Hindlimb muscle (tissue), 1 donor: ENCODE measurements around the gene QSOX1. TPM values are rescaled to one million over a fixed set of nuclear protein-coding genes. Genes with fewer than 3 reads are reported as not detected.
"Not testable (repeated sequence)": the region's sequence is repeated elsewhere in the genome, so short reads cannot be mapped to it uniquely, and the experiment has no call there.

ENCODE experiments used
- DNase-seq: peaks from one replicate; pipeline ENCODE4 v3.0.0-alpha.2; 2013
- polyA plus RNA-seq: library from polyadenylated mRNA; unstranded; fragments of 120-200 nt; gene quantifications from one replicate; pipeline ENCODE4 v1.2.1, GENCODE V29; 2013; ENCODE audit not compliant: insufficient read length

The QSOX1 gene, protein sequence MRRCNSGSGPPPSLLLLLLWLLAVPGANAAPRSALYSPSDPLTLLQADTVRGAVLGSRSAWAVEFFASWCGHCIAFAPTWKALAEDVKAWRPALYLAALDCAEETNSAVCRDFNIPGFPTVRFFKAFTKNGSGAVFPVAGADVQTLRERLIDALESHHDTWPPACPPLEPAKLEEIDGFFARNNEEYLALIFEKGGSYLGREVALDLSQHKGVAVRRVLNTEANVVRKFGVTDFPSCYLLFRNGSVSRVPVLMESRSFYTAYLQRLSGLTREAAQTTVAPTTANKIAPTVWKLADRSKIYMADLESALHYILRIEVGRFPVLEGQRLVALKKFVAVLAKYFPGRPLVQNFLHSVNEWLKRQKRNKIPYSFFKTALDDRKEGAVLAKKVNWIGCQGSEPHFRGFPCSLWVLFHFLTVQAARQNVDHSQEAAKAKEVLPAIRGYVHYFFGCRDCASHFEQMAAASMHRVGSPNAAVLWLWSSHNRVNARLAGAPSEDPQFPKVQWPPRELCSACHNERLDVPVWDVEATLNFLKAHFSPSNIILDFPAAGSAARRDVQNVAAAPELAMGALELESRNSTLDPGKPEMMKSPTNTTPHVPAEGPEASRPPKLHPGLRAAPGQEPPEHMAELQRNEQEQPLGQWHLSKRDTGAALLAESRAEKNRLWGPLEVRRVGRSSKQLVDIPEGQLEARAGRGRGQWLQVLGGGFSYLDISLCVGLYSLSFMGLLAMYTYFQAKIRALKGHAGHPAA
- 26.5 TPM for polyA plus RNA-seq

DNA sequence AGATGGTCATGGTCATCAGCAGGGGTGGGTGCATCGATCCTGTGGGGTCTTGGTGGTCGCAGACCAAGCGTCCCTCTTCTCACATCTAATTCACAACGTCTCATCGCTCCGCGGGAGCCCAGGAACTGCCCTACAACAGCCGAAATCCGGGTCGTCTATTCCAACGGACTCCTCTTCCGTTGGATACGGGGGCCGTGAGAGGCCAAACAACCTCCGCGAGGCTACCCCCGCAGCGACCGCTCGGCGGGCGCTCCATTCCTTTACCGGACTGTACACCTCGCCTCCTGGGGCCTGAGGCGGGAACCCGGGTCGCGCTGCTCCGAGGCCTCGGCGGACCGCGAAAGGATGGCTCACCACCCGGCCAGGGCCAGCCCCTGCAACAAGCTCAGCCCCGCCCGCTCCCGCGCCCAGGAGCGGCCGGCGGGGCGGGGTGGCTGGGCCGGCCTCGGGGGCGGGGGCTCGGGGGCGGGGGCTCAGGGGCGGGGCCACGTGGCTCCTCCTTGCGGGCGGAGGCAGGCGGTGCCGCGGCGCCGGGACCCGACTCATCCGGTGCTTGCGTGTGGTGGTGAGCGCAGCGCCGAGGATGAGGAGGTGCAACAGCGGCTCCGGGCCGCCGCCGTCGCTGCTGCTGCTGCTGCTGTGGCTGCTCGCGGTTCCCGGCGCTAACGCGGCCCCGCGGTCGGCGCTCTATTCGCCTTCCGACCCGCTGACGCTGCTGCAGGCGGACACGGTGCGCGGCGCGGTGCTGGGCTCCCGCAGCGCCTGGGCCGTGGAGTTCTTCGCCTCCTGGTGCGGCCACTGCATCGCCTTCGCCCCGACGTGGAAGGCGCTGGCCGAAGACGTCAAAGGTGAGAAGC is at the start of gene QSOX1:
Gene QSOX1 (plus strand): TSS at position 545 of the 857 bp plus-strand sequence. CDS start 39 bp downstream, at position 584.
- peak; percentile 89 for DNase-seq

DNA sequence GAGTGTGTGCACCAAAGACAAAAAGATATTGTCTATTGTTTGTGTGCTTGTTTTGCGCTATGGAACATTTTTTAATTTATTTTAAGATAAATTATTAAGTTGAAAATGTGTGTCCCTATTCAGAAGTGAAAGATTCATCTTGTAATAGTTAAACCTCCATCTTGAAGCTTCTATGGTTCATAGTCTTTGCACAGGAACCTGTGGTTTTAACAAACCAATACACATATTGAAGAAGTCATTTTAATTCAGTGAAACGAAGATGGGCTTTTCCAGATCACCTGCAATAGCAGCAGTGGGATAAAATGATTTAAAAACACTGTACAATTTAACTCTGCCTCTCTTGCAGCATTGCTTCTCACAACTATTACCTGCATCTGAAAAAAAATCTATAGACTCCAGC is 42.6 kb upstream of the QSOX1 start:
- DNase-seq = no peak

DNA sequence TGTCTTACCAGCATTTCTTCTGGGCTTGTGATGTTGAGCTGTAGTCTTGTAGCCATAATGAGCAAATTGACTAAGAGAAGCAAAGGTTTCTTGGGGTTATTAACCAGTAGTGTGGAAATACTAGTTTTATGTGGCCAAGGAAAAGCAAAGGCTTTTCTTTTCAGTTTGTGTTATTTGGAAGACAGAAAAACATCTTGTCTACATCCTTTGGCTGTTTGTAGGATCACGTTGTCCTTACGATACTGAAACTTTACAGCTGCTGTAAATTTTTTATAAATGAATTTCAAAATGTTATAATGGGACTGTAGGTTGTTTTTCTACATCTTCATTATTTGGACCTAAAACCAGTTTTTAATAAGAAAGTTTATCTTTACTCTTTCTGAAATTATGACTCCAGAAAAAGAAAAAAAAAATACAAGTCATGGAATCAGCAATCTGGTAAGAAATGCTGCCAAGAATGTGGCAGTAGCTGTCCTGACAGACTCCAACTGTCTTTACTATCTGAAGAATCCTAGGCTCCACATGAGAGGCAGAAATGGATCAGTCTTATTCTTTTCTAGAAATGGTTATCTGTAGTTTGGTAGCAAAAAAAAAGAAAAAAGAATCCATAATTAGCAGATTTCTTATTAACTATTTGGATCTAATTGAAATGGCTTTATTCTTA is 41.6 kb upstream of the QSOX1 start:
- DNase-seq = no peak

DNA sequence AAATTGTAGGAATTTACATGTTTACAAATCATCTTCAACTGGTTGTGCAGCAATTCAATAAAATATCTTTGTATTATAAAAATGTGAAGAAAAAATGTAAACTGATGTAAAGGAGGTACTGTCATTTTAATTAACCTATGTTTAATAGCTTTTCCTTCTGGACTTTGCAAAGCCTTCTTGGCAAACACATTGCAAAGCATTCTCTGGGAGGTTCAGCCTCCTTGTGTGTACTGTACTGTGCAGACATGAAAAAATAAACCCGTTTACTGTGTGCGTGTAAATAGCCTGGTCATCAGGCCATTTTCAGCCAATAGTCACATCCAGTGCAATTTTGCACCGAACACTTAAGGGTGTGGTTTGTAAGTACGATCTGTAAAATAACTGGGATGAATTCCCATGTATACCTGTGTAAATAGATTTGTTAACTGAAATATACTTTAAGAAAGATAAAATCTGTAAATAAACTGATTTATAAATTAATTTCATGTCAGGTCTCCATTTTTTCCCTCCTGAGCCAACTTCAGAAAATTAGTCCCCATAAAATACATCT is 40.2 kb upstream of the QSOX1 start:
- DNase-seq = no peak

DNA sequence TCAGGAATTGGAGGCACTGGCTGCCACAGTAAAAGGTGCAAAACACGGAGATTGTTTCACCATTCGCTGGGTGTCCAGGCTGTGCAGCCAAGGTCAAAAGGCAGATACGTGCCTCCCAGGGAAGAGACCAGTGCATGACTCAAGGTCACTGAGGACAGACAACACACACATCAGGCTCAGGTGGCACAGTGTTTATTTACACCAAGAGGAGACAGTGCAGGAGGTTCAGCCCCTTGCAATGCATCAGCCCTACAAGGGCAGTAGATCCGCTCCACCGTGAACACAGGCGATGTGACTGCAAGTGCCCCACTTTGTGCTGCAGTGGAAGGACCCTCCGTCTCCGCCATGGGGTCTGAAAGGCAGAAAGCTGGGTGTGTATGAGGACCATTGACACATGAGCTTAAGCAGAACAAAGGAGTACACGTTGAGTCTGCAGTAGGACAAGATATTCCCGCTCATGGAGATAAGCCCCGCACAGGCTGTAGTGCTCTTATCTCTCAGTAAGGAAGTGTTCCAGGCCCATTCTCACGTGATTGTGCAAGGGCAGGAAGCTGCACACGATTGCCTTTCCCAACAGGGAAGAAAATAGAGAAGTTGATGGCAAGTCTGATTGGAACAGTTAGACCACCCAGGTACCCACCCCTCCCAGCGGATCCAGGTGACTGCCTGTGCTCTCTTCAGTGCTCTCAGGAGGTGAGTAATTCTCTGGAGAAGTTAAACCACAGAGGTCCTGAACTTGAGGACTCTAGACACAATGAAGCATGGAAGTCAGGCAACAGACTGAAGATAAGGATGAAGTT is 37.5 kb upstream of the QSOX1 start:
- no peak for DNase-seq

DNA sequence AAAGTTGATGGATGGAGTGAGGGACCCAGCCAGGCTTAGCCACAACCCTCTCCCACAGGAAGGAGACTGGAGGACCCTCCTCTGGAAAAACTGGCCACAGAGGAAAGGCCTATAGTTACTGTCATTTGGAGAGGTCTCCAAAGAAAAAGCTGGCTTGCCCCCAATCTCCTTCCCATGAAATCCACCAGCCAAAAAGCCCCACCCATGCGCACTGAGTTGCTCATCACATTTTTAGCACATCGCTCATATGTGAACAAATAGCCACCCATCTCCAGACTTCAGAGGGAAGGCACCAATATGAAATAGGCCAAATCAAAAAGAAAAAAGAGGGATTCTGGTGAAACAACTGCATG is 36.9 kb upstream of the QSOX1 start:
- DNase-seq = no peak

DNA sequence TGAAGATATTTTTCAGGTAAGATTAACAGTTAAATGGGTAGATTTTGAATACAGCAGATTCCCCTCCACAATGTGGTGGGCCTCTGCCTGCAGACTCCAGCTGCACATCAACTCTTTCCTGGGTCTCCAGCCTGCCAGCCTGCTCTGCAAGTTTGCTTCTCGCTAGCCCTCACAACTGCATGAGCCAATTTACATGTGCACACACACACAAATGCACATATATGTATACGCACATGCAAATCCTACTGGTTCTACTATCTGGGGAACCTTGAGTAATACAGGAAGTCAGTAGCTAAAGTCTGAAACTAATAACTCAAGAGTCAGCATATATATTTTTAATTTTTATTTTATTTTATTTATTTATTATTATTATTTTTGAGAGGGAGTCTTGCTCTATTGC is 34.8 kb upstream of the QSOX1 start:
- no peak for DNase-seq

DNA sequence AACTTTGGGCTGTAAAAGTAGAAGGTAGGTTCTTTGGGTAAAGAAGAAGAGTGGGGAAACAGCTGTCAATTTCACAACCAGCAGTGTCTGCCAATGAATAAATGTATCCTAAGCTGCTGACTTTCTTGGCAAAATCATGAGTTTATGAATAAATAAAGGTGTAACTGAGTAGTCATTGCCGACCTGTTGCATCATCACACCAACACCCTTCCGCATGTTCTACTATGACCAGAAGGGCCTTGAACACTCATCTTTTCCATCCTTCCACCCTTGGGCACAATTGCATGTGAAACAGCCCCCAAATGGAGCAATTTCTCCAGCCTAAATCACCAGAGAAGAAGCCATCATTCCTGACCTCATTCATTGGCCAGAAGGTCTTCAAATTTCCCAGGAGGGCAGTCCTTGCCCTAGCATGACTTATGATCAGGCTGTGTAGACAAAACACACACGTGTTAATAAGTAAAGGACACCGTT is 31.2 kb upstream of the QSOX1 start:
- no peak for DNase-seq

DNA sequence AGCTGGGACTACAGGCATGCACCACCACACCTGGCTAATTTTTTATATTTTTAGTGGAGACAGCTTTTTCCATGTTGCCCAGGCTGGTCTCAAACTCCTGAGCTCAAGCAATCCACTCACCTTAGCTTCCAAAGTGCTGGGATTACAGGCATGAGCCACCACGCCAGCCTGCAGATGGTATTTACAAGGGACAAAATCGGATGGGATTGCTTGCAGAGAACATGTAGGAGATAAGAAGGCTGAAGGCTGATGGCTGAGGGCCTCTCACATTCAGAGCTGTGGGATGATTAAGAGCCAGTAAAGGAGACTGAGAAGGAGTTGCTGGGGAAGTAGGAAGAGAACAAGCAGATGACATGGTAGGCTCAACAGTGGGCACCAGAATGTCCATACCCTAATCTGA is 24.0 kb upstream of the QSOX1 start:
- no peak for DNase-seq

DNA sequence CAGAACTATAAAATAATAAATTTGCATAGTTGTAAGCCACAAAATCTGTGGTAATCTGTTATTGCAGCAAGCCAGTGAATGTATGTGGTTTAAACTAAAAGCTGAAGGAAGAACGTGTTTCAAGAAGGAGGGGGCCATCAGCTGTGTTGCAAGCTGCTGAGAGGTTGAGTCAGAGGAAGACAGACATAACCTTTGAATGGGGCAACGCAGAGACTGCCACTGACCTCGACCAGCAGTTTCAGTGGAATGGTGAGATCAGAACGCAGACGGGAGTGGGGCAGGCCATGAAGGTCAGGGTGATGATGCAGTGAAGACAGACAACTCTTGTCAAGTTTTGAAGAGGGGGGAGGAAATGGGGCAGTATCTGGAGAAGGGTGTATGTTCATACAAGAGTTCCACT is 23.2 kb upstream of the QSOX1 start:
- no peak for DNase-seq

DNA sequence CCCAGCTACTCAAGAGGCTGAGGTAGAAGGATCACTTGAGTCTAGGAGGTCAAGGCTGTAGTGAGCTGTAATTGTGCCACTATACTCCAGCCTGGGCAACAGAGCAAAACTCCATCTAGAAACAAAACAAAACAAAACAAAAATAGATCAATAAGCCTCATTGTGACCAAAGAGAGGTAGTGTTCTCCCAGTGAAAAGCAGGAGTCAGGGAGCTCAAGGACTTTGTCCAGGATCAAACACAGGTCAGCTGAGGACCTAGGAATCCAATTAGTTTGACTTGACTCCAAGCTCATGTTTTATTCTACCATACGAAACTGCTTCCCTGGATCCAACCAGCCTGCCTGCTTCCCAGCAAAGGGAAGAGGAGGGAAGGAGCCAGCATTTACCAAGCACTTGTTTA is 21.5 kb upstream of the QSOX1 start:
- DNase-seq = no peak

DNA sequence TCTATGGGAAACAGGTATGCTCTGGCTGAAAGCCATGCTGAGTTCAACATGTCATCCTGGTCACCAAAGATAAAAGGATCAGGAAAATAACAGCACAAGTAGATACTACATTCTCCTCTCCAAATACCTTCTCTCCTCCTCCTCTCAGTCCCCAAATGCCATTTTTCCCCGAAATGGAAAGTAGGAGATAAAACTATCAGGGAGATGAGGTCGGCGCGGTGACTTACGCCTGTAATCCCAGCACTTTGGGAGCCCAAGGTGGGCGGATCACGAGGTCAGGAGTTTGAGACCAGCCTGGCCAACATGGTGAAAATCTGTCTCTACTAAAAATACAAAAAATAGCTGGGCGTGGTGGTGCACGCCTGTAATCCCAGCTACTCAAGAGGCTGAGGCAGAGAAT is 21.0 kb upstream of the QSOX1 start:
- DNase-seq = not testable (repeated sequence)

DNA sequence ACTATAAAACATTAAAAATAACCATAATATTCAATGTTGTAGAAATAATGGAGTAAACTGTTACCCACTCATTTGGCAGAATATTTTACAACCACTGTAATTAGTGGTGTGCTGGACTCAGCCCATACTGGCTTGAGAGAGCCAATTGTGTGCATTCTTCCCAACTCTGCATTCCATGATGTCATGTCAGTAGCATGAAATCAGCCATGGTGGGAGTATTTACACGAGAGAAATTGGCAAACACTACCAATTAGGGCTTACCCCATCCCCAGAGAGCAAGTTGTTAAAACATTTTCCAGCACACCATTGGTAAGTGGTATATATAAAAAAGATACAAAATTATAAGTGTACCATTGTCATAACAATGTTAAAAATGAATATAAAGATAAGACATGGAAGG is 19.1 kb upstream of the QSOX1 start:
- no peak for DNase-seq

DNA sequence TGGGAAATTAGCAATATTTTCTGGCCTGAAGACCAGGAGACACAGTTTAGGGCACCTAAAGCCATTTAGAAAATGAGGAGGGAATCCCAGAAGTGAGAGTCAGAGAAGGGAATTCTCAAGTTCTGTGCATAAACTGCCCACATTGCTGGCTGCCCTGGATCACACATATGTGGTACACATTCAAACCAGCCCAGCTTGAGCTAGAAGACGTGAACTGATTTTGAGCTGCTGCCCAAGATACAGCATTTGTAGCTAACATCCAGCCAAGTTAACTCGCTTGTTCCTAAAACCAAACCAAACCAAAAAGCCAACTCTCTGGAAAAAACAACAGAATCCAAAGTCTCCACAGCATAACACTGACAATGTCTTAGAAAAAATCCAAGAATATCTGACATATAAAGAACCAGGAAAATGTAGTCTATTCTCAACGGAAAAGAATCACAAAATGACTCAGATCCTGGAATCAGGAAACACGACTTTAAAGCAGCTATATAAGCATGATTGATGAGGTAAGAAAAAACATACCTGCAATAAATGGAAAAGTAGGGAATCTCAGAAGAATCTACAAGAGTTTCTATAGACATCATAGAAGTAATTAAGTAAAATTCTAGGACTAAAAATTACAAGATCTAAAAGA is 18.2 kb upstream of the QSOX1 start:
- no peak for DNase-seq

DNA sequence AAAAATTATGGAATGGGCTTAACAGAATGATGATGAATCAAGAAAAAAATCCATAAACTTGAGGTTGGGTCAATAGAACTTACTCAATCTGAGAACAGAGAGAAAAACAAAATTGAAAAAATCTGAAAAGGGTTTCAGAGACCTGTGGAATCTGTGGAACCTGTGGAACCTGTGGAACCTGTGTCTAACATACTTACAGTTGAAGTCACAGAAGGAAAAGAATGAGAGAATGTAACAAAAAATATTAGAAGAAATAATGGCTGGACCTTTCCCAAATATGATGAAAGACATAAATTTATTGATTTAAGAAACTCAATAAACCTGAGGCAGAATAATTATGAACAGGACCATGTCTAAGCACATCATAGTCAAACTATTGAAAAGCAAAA is 17.7 kb upstream of the QSOX1 start:
- DNase-seq = no peak

DNA sequence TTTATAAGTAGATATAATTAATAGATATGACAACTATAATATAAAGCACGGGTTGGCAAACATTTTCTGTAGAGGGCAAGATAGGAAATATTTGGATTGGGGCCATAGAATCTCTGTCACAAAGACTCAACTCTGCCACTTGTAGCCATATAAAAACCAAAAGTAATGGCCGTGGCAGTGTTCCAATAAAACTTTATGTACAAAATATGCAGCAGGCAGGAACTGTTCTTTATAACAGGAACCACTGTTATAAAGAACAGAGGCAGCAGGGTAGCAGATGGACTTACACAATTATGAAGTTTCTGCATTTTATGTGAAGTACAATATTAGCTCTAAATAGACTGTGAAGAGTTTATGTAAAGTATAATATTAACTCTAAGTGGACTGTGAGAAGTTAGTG is 16.9 kb upstream of the QSOX1 start:
- DNase-seq = no peak

DNA sequence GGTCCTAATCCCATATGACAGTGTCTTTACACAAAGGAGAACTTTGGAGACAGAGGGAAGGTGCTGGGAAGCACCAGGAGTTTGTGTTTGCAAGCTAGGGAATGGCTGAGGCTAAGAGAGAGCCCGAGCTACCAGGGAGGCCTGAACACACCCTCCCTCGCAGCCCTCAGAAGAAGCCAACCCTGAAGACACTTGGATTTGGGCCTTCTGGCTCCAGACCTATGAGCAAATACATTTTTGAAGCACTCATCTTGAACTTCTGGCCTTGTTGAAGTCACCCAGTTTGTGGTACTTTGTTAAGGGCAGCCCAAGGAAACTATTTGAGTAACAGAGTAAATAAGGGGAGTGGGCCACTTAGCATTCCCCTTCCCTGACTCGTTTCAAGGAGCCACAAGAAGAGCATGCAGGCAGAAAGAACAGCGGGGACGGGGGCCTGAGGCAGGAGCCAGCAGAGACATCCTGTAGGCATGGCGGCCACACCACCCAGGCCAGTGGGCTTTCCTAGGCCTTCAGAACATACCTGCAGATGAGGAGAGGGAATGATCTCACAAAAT is 13.2 kb upstream of the QSOX1 start:
- DNase-seq = no peak

DNA sequence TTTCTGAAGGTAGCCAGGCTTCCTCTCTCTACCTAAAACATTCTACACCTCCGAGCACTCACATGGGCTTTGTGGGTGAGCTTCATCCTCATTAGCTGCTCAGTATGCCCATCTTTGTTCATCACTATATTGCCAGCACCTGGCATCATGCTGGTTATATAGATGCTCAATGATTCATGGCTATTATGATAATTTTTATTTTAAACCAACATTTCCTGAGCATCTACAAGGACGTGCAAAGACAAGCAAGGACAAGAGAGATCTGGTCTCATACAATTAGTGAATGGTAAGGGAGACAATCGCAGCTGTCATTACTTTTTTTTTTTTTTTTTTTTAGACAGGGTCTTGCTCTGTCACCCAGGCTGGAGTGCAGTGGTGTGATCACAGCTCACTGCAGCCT is 11.3 kb upstream of the QSOX1 start:
- no peak for DNase-seq

DNA sequence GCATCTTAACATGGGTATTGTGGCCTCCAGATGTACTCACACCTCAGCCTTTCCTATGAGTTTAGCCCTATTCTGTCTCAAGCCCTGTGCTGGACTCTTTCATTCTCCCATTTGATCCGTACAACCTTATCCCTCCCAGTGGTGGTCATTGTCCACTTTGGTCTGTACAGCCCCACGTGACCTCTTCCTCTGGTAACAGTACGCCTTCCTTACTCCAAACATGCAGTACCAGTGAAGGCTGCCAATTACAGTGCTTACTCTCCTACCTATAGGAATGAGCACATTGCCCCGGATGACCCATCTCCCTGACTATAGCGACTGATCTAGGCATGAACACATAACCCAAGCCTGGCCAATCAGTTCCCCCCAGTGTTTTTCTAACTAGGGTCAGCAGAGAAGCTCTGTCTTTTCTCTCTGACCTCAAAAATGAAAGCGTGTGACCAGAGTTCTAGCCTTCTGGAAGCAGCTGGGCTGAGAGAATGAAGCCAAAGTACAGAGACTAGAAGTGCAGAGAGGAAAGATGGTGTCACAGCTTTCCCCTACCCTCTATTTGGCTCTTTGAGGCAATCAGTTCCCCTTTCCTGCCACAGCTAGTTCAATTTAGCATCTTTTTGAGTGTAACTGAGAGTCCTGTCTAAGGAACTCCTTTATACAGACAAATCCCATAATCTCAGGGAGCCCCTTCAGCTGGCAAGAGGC is 9.9 kb upstream of the QSOX1 start:
- no peak for DNase-seq

DNA sequence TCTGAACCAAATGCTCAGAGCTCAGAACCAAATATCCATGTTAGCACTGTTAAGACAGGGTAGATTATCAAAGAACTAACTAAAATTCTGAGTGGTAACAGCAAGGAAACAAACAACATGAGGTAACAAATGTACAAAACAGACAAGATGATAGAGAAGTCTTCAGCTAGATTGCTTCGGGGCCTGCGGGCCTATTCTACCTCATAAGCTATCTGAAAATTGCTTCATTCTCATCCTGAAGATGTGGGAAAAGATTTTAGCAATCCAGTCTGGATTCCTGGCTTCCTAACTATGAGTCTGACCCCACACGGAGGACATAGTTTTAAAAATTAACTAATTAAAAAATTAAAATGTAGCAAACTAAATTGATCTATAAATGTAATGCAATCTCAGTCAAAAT is 9.2 kb upstream of the QSOX1 start:
- DNase-seq = no peak
